Fibroblast of mammary gland (primary cell): ENCODE data around the gene HHATL.

Experiments used
- DNase-seq: peaks from one replicate; pipeline ENCODE4 v3.0.0-alpha.2; 2010; ENCODE audit warnings: low read depth
- H3K4me3 ChIP-seq: 2 replicates; pipeline ENCODE4 v1.5.1; 2011; ENCODE audit warnings: low read depth, mild to moderate bottlenecking, low read length, moderate library complexity; ENCODE audit not compliant: control insufficient read depth
- TF ChIP-seq, protein P1 (sequence below): conservative IDR thresholded peaks from 2 replicates; pipeline ENCODE4 v1.5.1; 2011; ENCODE audit warnings: low read depth, low read length, inconsistent platforms; ENCODE audit not compliant: control insufficient read depth, insufficient read depth

The HHATL gene

DNA sequence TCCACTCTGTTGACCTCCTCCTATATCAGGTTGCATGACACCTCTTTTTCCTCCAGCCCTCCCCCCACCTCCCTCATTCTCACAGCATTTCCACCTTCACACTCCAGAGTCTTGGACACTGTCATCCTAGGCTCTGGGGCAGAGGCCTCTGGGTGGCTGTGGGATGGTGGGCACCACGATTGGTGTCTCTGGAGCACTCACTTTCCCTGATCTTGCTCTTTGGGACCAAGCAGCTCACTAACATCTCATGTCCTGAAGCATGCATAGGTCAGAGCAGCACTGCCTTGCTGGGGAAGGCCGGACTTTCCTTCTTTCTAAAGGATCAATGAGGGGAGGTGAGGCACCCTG lies 34.2 kb downstream of the HHATL start:
- H3K4me3 ChIP-seq, result no peak overlapping the region
- DNase-seq, result no peak
- TF ChIP-seq, protein P1, sequence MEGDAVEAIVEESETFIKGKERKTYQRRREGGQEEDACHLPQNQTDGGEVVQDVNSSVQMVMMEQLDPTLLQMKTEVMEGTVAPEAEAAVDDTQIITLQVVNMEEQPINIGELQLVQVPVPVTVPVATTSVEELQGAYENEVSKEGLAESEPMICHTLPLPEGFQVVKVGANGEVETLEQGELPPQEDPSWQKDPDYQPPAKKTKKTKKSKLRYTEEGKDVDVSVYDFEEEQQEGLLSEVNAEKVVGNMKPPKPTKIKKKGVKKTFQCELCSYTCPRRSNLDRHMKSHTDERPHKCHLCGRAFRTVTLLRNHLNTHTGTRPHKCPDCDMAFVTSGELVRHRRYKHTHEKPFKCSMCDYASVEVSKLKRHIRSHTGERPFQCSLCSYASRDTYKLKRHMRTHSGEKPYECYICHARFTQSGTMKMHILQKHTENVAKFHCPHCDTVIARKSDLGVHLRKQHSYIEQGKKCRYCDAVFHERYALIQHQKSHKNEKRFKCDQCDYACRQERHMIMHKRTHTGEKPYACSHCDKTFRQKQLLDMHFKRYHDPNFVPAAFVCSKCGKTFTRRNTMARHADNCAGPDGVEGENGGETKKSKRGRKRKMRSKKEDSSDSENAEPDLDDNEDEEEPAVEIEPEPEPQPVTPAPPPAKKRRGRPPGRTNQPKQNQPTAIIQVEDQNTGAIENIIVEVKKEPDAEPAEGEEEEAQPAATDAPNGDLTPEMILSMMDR, result no peak

DNA sequence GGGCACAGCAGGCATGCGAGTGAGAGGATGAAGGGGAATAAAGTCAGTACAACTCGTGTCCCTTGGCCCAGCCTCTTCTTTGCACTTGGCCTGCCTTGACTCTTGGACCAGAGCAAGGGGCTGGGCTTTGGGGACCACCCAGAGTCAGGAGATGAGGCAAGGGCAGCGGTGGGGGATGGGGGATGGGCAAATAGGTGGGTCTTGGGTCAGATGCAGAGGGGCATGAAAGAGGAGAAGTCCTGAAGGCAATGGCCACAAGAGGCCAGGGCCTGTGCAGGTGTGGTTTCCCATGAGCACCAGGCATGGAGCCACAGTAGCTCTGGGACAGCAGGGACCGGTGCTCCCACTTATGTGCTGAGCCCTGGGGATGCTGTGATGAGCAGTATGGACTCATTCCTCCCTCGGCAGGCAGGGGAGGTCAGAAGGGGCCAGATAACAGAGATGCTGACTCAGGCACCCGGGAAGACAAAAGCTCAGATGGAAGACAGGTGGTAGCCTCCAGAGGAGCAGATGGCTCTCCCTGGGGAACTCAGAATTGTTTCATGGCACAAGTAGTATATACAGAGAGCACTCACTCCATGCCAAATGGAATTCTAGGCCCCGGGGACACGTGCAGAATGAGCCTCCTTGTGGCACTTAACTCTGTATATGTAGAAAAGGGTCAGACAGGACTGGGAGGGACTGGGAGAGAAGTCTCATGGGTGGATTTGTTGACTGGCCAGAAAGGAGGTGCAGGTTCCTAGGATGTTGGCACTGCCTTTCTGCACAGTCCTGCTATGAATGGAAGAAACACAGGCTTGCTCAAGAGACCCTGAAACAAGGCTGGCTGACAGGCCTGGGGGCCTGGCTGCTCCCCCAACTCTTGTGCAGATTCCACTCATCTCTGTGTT lies 34.8 kb downstream of the HHATL start:
- no peak overlapping the region for H3K4me3 ChIP-seq
- TF ChIP-seq, protein P1, result no peak
- DNase-seq, result peak; percentile 41

DNA sequence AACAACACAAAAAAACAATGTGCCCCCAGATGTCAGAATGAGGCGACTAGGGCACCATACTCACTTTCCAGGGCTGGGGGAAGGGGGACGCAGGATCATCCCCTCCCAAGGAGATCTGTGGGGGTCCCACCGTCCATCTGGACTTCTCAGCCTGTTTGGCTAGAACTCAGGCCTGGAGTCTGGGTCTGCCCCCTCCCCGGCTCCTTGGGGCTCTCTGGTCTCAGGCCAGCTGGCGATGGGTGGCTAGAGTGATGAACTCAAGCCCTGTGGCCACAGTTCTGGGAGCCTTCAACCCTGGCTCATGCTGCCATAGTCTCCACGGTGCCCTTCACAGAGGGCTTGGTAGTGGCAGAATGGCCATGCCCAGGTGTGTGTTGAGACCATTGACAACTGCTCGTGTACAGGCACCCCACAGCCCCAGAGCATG lies 35.5 kb downstream of the HHATL start:
- no peak overlapping the region for H3K4me3 ChIP-seq
- TF ChIP-seq, protein P1, result no peak
- DNase-seq, result no peak

DNA sequence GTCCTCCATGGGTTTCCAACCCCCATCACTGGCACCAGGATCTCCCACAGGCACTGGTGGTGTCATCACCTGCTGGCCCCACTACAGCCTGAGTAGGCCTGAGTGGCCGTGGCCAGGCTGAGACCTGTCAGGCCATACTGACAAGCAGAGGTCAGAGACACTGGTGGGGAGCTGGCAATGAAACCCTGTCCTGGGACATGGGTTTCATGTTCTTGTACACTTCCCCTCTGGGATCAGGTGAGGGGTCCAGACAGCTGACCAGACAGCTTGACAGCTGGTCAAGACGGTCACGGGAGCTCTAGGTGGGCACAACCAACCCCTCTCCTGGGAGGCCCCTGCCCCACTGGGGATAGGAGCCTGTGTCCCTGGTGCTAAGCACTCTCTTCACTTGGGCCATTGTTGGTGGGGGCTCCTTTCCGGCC lies 36.0 kb downstream of the HHATL start:
- H3K4me3 ChIP-seq, result no peak overlapping the region
- no peak for DNase-seq
- TF ChIP-seq, protein P1, result no peak

DNA sequence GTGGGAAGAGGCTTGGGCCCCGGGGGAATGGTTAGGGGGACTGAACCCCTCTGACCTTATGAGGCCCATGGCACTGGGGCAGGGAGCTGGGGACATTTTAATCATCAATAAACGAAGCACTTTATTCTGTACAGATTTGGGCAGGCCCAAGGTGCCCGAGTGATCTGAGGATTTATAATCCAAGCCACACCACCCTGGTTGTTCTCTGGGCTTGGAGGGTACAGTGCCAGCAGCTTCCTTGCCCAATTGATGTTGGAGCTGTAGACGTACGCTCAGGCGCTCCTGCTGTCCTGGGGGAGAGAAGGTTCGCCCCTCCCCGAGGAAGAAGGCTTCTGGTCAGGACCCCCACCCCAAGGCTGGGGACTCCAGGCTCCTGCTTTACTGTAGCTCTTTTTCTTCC lies 36.6 kb downstream of the HHATL start:
- DNase-seq, result no peak
- no peak overlapping the region for H3K4me3 ChIP-seq
- TF ChIP-seq, protein P1, result no peak

DNA sequence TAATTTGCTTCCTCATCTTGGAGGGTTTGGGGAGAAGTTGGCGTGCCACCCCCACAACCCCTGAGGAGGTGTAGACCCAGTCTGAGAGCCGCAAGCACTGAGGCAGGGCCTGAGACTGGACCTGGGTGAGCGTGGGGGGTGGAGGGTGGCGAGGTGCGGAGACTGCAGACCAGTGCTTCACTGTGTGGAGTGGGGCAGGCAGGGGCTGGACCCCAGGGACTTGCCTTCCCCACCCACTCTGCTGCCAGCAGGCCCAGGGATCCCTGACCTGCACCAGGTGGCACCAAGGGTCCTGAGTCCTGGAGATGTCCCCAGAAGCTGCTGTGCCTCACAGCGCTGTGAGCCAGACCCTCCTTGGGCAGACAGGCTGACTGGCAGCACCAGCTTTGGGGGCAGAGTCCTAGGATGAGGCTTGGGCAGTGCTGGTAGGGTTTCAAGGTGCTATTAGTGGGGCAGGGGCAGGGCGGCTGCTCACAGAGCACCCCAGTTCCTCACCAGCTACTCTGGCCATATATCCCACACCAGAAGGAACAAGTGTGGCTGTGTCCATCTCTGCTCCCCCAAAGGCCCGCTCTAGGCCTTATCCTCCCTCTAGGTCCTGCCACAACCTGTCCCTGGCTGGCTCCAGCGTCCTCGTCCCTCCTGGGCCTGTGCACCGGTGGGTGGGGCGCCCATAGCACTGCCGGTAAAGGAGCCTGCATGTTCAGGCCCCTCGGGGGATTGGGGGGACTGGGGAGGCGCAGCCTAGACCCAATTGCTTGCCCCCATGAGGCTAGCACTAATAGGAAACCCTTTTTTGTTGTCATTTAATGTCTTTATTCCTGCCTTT lies 37.3 kb downstream of the HHATL start:
- DNase-seq, result no peak
- H3K4me3 ChIP-seq, result no peak overlapping the region
- TF ChIP-seq, protein P1, result no peak
